ENCODE results near the gene TIMM13. TPM values are rescaled to one million over a fixed set of nuclear protein-coding genes. Genes with fewer than 3 reads are reported as not detected.

TIMM13 gene
- total and polyA plus RNA-seq, 4 donors: 27.2 to 103 (median 80.8) TPM

DNA sequence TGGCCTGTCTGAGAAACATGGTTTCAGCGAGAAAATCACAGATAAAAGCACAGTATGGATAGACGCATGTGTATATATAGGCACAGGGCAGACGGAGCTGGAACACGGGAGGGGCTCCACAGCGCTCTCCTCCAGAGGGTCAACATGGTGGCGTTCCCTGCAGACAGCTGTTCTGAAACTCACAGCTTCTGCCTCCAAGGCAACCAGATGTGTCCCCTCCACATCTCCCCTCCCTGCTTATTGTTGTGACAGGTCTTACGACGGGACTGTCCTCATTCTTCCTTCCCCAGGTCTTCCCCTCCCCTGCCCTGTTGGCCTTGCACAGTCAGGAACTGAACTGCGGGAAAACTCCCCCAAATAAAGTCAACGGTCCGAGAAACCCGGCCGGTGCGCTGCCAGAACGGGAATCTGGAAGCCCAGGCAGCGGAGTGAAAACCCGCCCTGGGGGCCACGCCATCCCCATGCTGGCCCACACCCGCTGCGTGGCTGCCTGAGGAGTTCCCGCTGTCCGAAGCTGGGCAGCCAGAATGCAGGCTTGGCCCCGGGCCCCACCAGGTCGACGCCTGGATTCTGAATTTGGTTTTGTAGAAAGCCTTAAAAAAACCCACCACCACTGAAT, 2.6 kb upstream of the TIMM13 start:
- no peak for DNase-seq
- no peaks in the 10 kb centered on the region for H3K27me3 ChIP-seq (ENCODE audit: control insufficient read depth in 3 of 3, insufficient read depth in 3 of 3, low read length in 2 of 3)
- no peak overlapping the region for H3K4me3 ChIP-seq
- H3K9ac ChIP-seq (ENCODE audit: insufficient read depth in 1 of 2, low read length in 2 of 2): no peak overlapping the region
- H3K4me1 ChIP-seq (ENCODE audit: control insufficient read depth in 5 of 5, insufficient read depth in 5 of 5, low read length in 5 of 5): peaks cover 0 to 32% (median 11%) of the 10 kb centered on the region in 5 donors
- peaks cover 0 to 3% (median 0%) of the 10 kb centered on the region in 4 donors for H3K9me3 ChIP-seq (ENCODE audit: control insufficient read depth in 4 of 4, insufficient read depth in 3 of 4, low read length in 3 of 4)
- WGBS, 2 donors: 85 to 93% methylated on average over 25 of the region's 25 CpGs
- no peak for ATAC-seq (ENCODE audit: insufficient read depth, low FRiP score)
- no peak overlapping the region for H3K27ac ChIP-seq (ENCODE audit: low read depth in 1 of 2, low read length in 1 of 2)
- H3K36me3 ChIP-seq (ENCODE audit: control insufficient read depth in 4 of 4, insufficient read depth in 4 of 4, low read length in 4 of 4): peaks cover 2 to 38% (median 8%) of the 10 kb centered on the region in 4 donors
- TF ChIP-seq, protein P1, sequence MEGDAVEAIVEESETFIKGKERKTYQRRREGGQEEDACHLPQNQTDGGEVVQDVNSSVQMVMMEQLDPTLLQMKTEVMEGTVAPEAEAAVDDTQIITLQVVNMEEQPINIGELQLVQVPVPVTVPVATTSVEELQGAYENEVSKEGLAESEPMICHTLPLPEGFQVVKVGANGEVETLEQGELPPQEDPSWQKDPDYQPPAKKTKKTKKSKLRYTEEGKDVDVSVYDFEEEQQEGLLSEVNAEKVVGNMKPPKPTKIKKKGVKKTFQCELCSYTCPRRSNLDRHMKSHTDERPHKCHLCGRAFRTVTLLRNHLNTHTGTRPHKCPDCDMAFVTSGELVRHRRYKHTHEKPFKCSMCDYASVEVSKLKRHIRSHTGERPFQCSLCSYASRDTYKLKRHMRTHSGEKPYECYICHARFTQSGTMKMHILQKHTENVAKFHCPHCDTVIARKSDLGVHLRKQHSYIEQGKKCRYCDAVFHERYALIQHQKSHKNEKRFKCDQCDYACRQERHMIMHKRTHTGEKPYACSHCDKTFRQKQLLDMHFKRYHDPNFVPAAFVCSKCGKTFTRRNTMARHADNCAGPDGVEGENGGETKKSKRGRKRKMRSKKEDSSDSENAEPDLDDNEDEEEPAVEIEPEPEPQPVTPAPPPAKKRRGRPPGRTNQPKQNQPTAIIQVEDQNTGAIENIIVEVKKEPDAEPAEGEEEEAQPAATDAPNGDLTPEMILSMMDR (IDR thresholded peaks at IDR 0.05; ENCODE audit: control extremely low read depth, extremely low read depth): no peak

DNA sequence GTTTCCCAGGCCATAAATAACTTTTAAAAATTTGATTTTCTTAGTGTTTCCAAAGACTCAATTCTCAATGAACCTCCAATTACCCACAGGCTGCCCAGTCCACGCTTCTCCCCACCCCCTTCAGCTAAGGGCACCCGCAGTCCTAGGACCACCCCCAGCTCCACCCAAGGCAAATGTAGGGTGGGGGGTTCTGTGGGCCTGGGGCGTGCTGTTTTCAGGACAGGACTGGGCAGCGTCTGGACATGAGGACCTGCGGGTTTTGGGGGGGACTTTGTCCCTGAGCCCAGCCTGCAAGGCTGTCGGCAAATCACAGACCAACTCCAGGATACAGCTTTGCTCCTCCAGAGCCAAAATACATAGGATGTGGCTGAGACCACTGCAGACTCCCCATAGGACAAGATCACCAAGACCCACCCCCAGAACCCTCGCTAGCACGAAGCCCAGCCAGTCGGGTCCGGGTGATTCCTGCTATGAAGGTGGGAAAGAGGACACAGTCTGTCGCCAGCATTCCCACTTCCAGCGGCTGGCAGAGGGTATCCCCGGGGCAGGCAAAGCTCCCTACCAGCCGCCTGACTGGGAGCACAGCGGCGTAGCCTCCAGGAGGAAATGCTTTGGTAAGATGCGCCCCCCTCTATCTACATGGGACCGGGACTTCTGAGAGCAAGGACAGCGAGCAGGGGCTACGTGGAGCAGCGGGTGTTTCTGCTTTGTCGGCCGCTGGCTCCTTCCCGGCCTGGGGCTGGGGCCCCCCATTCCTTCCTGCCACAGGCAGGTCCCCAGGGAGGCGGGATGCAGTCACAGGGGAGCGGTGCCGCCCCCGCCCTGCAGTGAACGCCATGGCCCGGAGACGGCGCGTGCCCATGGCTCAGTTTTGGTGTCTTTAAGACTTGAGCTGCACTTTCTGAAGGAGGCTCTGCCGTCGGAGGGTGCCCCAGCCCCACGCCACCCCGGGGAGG, 1.6 kb upstream of the TIMM13 start:
- Histone ChIP-seq H3K4me3 (no peak overlapping the region), H3K27ac (ENCODE audit: low read depth in 1 of 2, low read length in 1 of 2) (no peak overlapping the region), H3K27me3 (ENCODE audit: control insufficient read depth in 3 of 3, insufficient read depth in 3 of 3, low read length in 2 of 3) (no peaks in the 10 kb centered on the region), H3K9me3 (ENCODE audit: control insufficient read depth in 4 of 4, insufficient read depth in 3 of 4, low read length in 3 of 4) (peaks cover 0 to 3% (median 0%) of the 10 kb centered on the region in 4 donors), H3K4me1 (ENCODE audit: control insufficient read depth in 5 of 5, insufficient read depth in 5 of 5, low read length in 5 of 5) (peaks cover 0 to 34% (median 11%) of the 10 kb centered on the region in 5 donors), H3K9ac (ENCODE audit: insufficient read depth in 1 of 2, low read length in 2 of 2) (no peak overlapping the region), H3K36me3 (ENCODE audit: control insufficient read depth in 4 of 4, insufficient read depth in 4 of 4, low read length in 4 of 4) (peaks cover 2 to 33% (median 8%) of the 10 kb centered on the region in 4 donors)
- DNase-seq (peak in 1 of 3 donors; percentile 21), ATAC-seq (ENCODE audit: insufficient read depth, low FRiP score) (no peak)
- TF ChIP-seq, protein P1 (IDR thresholded peaks at IDR 0.05; ENCODE audit: control extremely low read depth, extremely low read depth): no peak
- 78 to 79% methylated on average over 37 of the region's 37 CpGs for whole genome bisulfite sequencing, 2 donors

DNA sequence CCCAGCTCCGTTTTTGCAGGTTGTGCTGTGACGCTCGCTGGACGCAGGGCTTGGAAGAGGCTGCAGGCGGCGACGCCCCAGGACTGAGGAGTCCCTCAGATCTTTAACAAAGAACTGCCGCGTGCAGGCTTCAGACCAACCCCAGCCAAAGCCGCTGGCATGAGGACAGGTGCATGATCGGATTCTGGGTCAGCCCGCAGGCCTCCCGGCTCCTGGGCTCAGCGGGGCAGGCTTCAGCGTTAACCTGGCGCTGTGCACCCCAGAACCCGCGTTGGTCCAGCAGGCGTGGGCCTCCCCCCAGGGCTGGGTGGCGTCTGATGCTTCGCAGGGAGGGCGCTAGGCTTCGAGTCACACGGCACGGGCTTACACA, 920 bp upstream of the TIMM13 start:
- Histone ChIP-seq H3K27ac (ENCODE audit: low read depth in 1 of 2, low read length in 1 of 2) (peak overlapping the region; percentile 11 to 70), H3K9ac (ENCODE audit: insufficient read depth in 1 of 2, low read length in 2 of 2) (peak overlapping the region in 1 of 2 donors; percentile 55), H3K9me3 (ENCODE audit: control insufficient read depth in 4 of 4, insufficient read depth in 3 of 4, low read length in 3 of 4) (peaks cover 0 to 3% (median 0%) of the 10 kb centered on the region in 4 donors), H3K27me3 (ENCODE audit: control insufficient read depth in 3 of 3, insufficient read depth in 3 of 3, low read length in 2 of 3) (no peaks in the 10 kb centered on the region), H3K4me1 (ENCODE audit: control insufficient read depth in 5 of 5, insufficient read depth in 5 of 5, low read length in 5 of 5) (peaks cover 0 to 41% (median 11%) of the 10 kb centered on the region in 5 donors), H3K4me3 (no peak overlapping the region), H3K36me3 (ENCODE audit: control insufficient read depth in 4 of 4, insufficient read depth in 4 of 4, low read length in 4 of 4) (peaks cover 2 to 34% (median 7%) of the 10 kb centered on the region in 4 donors)
- no peak for ATAC-seq (ENCODE audit: insufficient read depth, low FRiP score)
- DNase-seq: peak in 1 of 3 donors; percentile 38
- TF ChIP-seq, protein P1 (IDR thresholded peaks at IDR 0.05; ENCODE audit: control extremely low read depth, extremely low read depth): no peak
- 43 to 46% methylated on average over 25 of the region's 25 CpGs for WGBS, 2 donors

Measured in lung (tissue), 12 donors.